ENCODE data around the gene CRTC3. TPM values are rescaled to one million over a fixed set of nuclear protein-coding genes. Genes with fewer than 3 reads are reported as not detected.

The CRTC3 gene
- total and polyA plus RNA-seq, 2 of the 4 experiments (the other 2 are of a cell fraction) = 4.7 to 14.8 TPM

DNA sequence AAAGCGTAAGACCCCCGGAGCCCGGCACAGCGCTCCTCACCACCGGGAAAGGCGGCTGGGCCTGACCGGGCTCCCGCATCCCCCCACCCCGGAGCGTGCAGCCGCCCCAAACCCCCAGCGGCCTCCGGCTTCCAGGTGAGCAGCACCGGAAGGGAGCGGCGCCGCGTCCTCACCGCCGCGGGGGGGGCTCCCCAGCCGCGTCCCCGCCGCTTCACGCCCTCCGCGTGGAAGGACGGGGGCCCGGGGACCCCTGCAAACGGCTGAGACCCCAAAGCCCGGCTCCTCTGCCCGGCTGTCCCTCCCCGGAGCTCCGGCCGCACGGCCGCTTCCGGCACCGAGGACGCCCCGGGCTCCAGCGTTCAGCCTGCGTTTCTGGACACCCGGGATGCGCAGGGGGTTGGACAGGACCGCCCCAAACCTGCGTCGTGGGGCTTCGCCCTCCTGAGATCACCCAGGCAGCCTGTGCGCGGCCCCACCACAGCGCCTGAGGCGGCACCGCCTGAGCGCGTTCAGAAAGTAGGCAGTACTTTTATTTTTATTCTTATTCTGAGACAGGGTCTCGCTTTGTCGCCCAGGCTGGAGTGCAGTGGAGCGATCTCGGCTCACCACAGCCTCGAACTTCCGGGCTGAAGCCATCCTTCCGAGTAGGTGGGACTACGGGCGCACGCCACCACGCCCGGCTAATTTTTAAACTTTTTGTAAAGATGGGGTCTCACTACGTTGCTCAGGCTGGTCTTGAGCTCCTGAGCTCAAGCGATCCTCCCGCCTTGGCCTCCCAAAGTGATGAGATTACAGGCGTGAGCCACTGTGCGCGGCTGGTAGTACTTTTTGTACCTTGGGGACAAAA, 135.8 kb downstream of the CRTC3 start:
- POLR2A ChIA-PET (ENCODE audit: unreplicated experiment) = interaction anchor here (0.8 kb wide), 1 partner anchor 237 kb away, joined by 5 read pairs; no protein-coding TSS in a partner anchor

More for the DNA sequence above, 135.8 kb downstream of the CRTC3 start:
- H4K5ac ChIP-seq (ENCODE audit: low read depth, low read length) = peak overlapping the region; percentile 92
- H2AK5ac ChIP-seq (ENCODE audit: low read depth, low read length) = peak overlapping the region; percentile 48; the same call in 1 of the 2 replicates
- no TSS peak for BruUV-seq (replicated peaks)
- H3K4ac ChIP-seq (ENCODE audit: low read depth, low read length) = peak overlapping the region; percentile 91
- peak overlapping the region; percentile 68; the same call in 1 of the 2 replicates for H3K18ac ChIP-seq (ENCODE audit: low read depth, low read length)
- peak; percentile 58 for DNase-seq
- H3K9ac ChIP-seq (ENCODE audit: low read depth, low read length) = peak overlapping the region; percentile 72
- peak overlapping the region; percentile 54 for H2BK5ac ChIP-seq (ENCODE audit: low read depth, low read length, poor library complexity, severe bottlenecking)
- no peaks in the 10 kb centered on the region for H3K27me3 ChIP-seq (ENCODE audit: control insufficient read depth, insufficient read depth, low read length)
- H2AFZ ChIP-seq (replicated peaks; ENCODE audit: low read length, poor library complexity) = peak overlapping the region; percentile 97
- peak overlapping the region; percentile 50; the same call in 1 of the 2 replicates for H2BK20ac ChIP-seq (ENCODE audit: low read depth, low read length)
- ATAC-seq (ENCODE audit: low read depth) = peak; percentile 86
- peak overlapping the region; percentile 52 for H3K4me3 ChIP-seq (ENCODE audit: insufficient read depth, low read depth, low read length)
- peak overlapping the region; percentile 40 for H2AK9ac ChIP-seq (replicated peaks; ENCODE audit: low read depth, low read length, poor library complexity)
- peak overlapping the region; percentile 79 for H3K4me2 ChIP-seq (ENCODE audit: low read depth, low read length)
- no peaks in the 10 kb centered on the region; the same call in 1 of the 2 replicates for H3K9me1 ChIP-seq (ENCODE audit: insufficient read depth, low read length)
- H3K36me3 ChIP-seq (ENCODE audit: control insufficient read depth, insufficient read depth, low read length) = no peaks in the 10 kb centered on the region
- H3K56ac ChIP-seq (ENCODE audit: extremely low read depth, insufficient read depth, low read length) = peak overlapping the region; percentile 19; the same call in 1 of the 2 replicates
- H4K20me1 ChIP-seq (ENCODE audit: insufficient read depth, low read length) = no peaks in the 10 kb centered on the region
- no peaks in the 10 kb centered on the region for H3K9me3 ChIP-seq (ENCODE audit: control insufficient read depth, insufficient read depth, low read length)
- H3K4me1 ChIP-seq (ENCODE audit: control insufficient read depth, insufficient read depth, low read length) = peaks cover 13% of the 10 kb centered on the region
- TF ChIP-seq RCOR1 (IDR thresholded peaks at IDR 0.05; ENCODE audit: insufficient replicate concordance, low read length) (no peak), POLR2A (IDR thresholded peaks at IDR 0.05; ENCODE audit: low read depth, low read length) (peak; percentile 63)
- H2BK15ac ChIP-seq (ENCODE audit: low read depth, low read length) = 0 out of 3 replicates have a peak overlapping the region, but pooled peaks have one; percentile 84
- CTCF ChIA-PET = interaction anchor here (1.0 to 1.2 kb wide), 2 partner anchors 18 to 221 kb away, joined by 3 to 4 read pairs; no protein-coding TSS in a partner anchor
- intact Hi-C loops (cut with micrococcal nuclease) (no loop called here), in situ Hi-C loops (cut with MboI; ENCODE audit: low sequenced_read_pairs) (no loop called here), dilution Hi-C loops (cut with HindIII; ENCODE audit: low sequenced_read_pairs, unreplicated experiment) (no loop called here)
- WGBS, 2 experiments (ENCODE audit: extremely low coverage in 2 of 2, insufficient read length in 1 of 2) = 4% methylated on average over 22 of the region's 75 CpGs; no CpG with 5 or more reads in 1 of the 2 experiments
- peak overlapping the region; percentile 74 for H3K14ac ChIP-seq (replicated peaks; ENCODE audit: low read depth, low read length)
- peak overlapping the region; percentile 61 for H3K27ac ChIP-seq (ENCODE audit: insufficient read depth, low read length)
- H2BK120ac ChIP-seq (ENCODE audit: low read depth, low read length) = peak overlapping the region; percentile 76
- peak overlapping the region; percentile 76 for H4K91ac ChIP-seq (ENCODE audit: insufficient read depth, low read depth, low read length)
- no peaks in the 10 kb centered on the region; a peak in 1 of 4 replicates for H3K79me1 ChIP-seq (ENCODE audit: low read depth in 1 of 2, low read length in 2 of 2)
- H3K23ac ChIP-seq (ENCODE audit: low read depth, low read length) = peak overlapping the region; percentile 48
- H4K8ac ChIP-seq (ENCODE audit: low read depth in 2 of 2, low read length in 2 of 2) = peak overlapping the region; percentile 86 to 98
